GM23338 (cell line): Measurements from ENCODE around the gene ME2. TPM values are rescaled to one million over a fixed set of nuclear protein-coding genes. Genes with fewer than 3 reads are reported as not detected.

Experiments used
- ATAC-seq: fragments of 200-7000 bp; cut with Tn5 transposase; 3 replicates; pipeline ENCODE4 v1.9.1; 2020
- DNase-seq: peaks from one replicate; pipeline ENCODE4 v3.0.0-alpha.2; 2015; ENCODE audit warnings: low spot score
- H2AFZ ChIP-seq: fragments of 200-600 bp; sonication (generic); 2 replicates; pipeline ENCODE4 v1.8.0; 2016; ENCODE audit warnings: antibody characterized with exemption, mild to moderate bottlenecking, moderate library complexity
- H3F3A ChIP-seq: fragments of 200-600 bp; sonication (generic); replicated peaks from 2 replicates; pipeline ENCODE4 v1.8.0; 2017; ENCODE audit warnings: antibody characterized with exemption, mixed run types, low read depth
- H3K27ac ChIP-seq: fragments of 200-600 bp; sonication (generic); 2 replicates; pipeline ENCODE4 v1.6.1; 2016; ENCODE audit warnings: low read depth
- H3K27me3 ChIP-seq: fragments of 200-600 bp; sonication (generic); 2 replicates; pipeline ENCODE4 v1.8.0; 2016; ENCODE audit warnings: mild to moderate bottlenecking, mixed run types, moderate library complexity; ENCODE audit not compliant: insufficient read depth
- H3K36me3 ChIP-seq: fragments of 200-600 bp; sonication (generic); 2 replicates; pipeline ENCODE4 v1.8.0; 2016; ENCODE audit warnings: mild to moderate bottlenecking; ENCODE audit not compliant: insufficient read depth
- H3K4me1 ChIP-seq: fragments of 200-600 bp; sonication (generic); 2 replicates; pipeline ENCODE4 v1.8.0; 2016; ENCODE audit warnings: mild to moderate bottlenecking, moderate library complexity; ENCODE audit not compliant: insufficient read depth
- H3K4me2 ChIP-seq: fragments of 200-600 bp; sonication (generic); 2 replicates; pipeline ENCODE4 v1.7.1; 2017; ENCODE audit warnings: mixed run types
- H3K4me3 ChIP-seq: fragments of 200-600 bp; sonication (generic); 2 replicates; pipeline ENCODE4 v1.6.1; 2016; ENCODE audit warnings: mixed run types
- H3K79me2 ChIP-seq: fragments of 200-600 bp; sonication (generic); replicated peaks from 2 replicates; pipeline ENCODE4 v1.8.0; 2017; ENCODE audit warnings: mild to moderate bottlenecking; ENCODE audit not compliant: insufficient read depth
- H3K9me2 ChIP-seq: fragments of 200-600 bp; sonication (generic); 2 replicates; pipeline ENCODE4 v1.8.0; 2017; ENCODE audit not compliant: insufficient read depth
- H4K20me1 ChIP-seq: fragments of 200-600 bp; sonication (generic); replicated peaks from 2 replicates; pipeline ENCODE4 v1.8.0; 2017; ENCODE audit warnings: mild to moderate bottlenecking; ENCODE audit not compliant: insufficient read depth
- H3K27ac Mint-ChIP-seq: 2 replicates; pipeline ENCODE4 v1.8.0; 2020; ENCODE audit warnings: inconsistent platforms, mild to moderate bottlenecking, moderate library complexity, mixed read lengths
- H3K27me3 Mint-ChIP-seq: 3 replicates; pipeline ENCODE4 v1.8.0; 2022; ENCODE audit warnings: low read depth, mild to moderate bottlenecking, moderate library complexity, mixed read lengths, inconsistent platforms; ENCODE audit not compliant: insufficient read depth, poor library complexity
- H3K36me3 Mint-ChIP-seq: 3 replicates; pipeline ENCODE4 v1.8.0; 2021; ENCODE audit warnings: low read depth, mild to moderate bottlenecking, inconsistent platforms, moderate library complexity, mixed read lengths
- H3K4me1 Mint-ChIP-seq: 3 replicates; pipeline ENCODE4 v1.8.0; 2020; ENCODE audit warnings: mild to moderate bottlenecking, inconsistent platforms, mixed read lengths
- H3K4me3 Mint-ChIP-seq: 3 replicates; pipeline ENCODE4 v1.8.0; 2021; ENCODE audit warnings: moderate library complexity, mild to moderate bottlenecking, inconsistent platforms, mixed read lengths
- H3K9me3 Mint-ChIP-seq: 3 replicates; pipeline ENCODE4 v1.8.0; 2020; ENCODE audit warnings: moderate library complexity, mild to moderate bottlenecking, inconsistent platforms, mixed read lengths
- CREB1 ChIP-seq: fragments of 250-450 bp; sonication (Bioruptor Pico); IDR thresholded peaks from 2 replicates; pipeline ENCODE4 v1.5.0; 2020; ENCODE audit warnings: low read depth, mild to moderate bottlenecking, moderate library complexity
- CTCF ChIP-seq, 2 experiments: fragments of 200-600 bp in 1 of 2; sonication (generic) in 1 of 2; conservative IDR thresholded peaks; 2 replicates each; pipeline versions ENCODE4 v1.5.1 to v1.6.1; 2016 to 2017; ENCODE audit warnings: antibody characterized with exemption in 2 of 2, low read depth in 2 of 2, mild to moderate bottlenecking in 2 of 2, moderate library complexity in 1 of 2
- EZH2 ChIP-seq: fragments of 200-600 bp; sonication (generic); IDR thresholded peaks from one replicate; pipeline ENCODE4 v1.8.0; 2017; ENCODE audit warnings: antibody characterized with exemption, mild to moderate bottlenecking, low read depth; ENCODE audit not compliant: unreplicated experiment
- EZH2phosphoT487 ChIP-seq: fragments of 200-600 bp; sonication (generic); IDR thresholded peaks from one replicate; pipeline ENCODE4 v1.8.1; 2018; ENCODE audit warnings: antibody characterized with exemption; ENCODE audit not compliant: unreplicated experiment
- JUNB ChIP-seq: IDR thresholded peaks from one replicate; pipeline ENCODE4 v1.6.1; 2016; ENCODE audit warnings: antibody characterized with exemption; ENCODE audit not compliant: unreplicated experiment
- NANOG ChIP-seq: IDR thresholded peaks from 2 replicates; pipeline ENCODE4 v1.6.1; 2016; ENCODE audit warnings: antibody characterized with exemption, borderline replicate concordance
- POLR2AphosphoS5 ChIP-seq: IDR thresholded peaks from 2 replicates; pipeline ENCODE4 v1.6.1; 2016; ENCODE audit warnings: antibody characterized with exemption, low read depth
- STAT1 ChIP-seq: IDR thresholded peaks from one replicate; pipeline ENCODE4 v1.6.1; 2016; ENCODE audit warnings: antibody characterized with exemption; ENCODE audit not compliant: unreplicated experiment
- ZNF114 ChIP-seq: fragments of 250-450 bp; sonication (Bioruptor Pico); IDR thresholded peaks from 2 replicates; pipeline ENCODE4 v1.5.0; 2020; ENCODE audit warnings: mild to moderate bottlenecking, moderate library complexity
- ZNF331 ChIP-seq: fragments of 250-450 bp; sonication (Bioruptor Pico); IDR thresholded peaks from 2 replicates; pipeline ENCODE4 v1.5.0; 2020; ENCODE audit warnings: low read depth, mild to moderate bottlenecking, moderate library complexity
- polyA plus RNA-seq: library from polyadenylated mRNA; unstranded; fragments of >200 nt; fragmentation: Nextera tagmentation; extraction: Ambion mirVana; gene quantifications from 2 replicates; pipeline ENCODE4 v1.2.1, GENCODE V29; 2016
- total RNA-seq: library from RNA; depleted of rRNA; stranded (reverse); fragments of >200 nt; shearing (Covaris generic); gene quantifications from 2 replicates; pipeline ENCODE4 v1.2.3, GENCODE V29; 2014
- TF ChIP-seq, protein P1 (sequence below): IDR thresholded peaks from one replicate; pipeline ENCODE4 v1.6.1; 2018; ENCODE audit warnings: antibody characterized with exemption; ENCODE audit not compliant: unreplicated experiment
- TF ChIP-seq, protein P2 (sequence below): IDR thresholded peaks from 2 replicates; pipeline ENCODE4 v1.6.1; 2016; ENCODE audit warnings: antibody characterized with exemption
- TF ChIP-seq, protein P3 (sequence below): fragments of 250-450 bp; sonication (Bioruptor Pico); IDR thresholded peaks from 2 replicates; pipeline ENCODE4 v1.5.0; 2020; ENCODE audit warnings: mild to moderate bottlenecking, moderate library complexity

ME2 gene
- total and polyA plus RNA-seq, 2 experiments from 2014 or later: 61.0 to 102 TPM

- H4K20me1 ChIP-seq: no peaks in the 10 kb centered on the region
- H3K9me2 ChIP-seq: no peaks in the 10 kb centered on the region
- H3F3A ChIP-seq: no peaks in the 10 kb centered on the region
- H3K4me1 ChIP-seq: no peaks in the 10 kb centered on the region
- no peaks in the 10 kb centered on the region for H3K27me3 ChIP-seq
- no peak overlapping the region for H3K27ac Mint-ChIP-seq
- TF ChIP-seq, protein P1, sequence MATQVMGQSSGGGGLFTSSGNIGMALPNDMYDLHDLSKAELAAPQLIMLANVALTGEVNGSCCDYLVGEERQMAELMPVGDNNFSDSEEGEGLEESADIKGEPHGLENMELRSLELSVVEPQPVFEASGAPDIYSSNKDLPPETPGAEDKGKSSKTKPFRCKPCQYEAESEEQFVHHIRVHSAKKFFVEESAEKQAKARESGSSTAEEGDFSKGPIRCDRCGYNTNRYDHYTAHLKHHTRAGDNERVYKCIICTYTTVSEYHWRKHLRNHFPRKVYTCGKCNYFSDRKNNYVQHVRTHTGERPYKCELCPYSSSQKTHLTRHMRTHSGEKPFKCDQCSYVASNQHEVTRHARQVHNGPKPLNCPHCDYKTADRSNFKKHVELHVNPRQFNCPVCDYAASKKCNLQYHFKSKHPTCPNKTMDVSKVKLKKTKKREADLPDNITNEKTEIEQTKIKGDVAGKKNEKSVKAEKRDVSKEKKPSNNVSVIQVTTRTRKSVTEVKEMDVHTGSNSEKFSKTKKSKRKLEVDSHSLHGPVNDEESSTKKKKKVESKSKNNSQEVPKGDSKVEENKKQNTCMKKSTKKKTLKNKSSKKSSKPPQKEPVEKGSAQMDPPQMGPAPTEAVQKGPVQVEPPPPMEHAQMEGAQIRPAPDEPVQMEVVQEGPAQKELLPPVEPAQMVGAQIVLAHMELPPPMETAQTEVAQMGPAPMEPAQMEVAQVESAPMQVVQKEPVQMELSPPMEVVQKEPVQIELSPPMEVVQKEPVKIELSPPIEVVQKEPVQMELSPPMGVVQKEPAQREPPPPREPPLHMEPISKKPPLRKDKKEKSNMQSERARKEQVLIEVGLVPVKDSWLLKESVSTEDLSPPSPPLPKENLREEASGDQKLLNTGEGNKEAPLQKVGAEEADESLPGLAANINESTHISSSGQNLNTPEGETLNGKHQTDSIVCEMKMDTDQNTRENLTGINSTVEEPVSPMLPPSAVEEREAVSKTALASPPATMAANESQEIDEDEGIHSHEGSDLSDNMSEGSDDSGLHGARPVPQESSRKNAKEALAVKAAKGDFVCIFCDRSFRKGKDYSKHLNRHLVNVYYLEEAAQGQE: no peak
- TF ChIP-seq CREB1 (no peak), STAT1 (no peak), JUNB (no peak), EZH2 (no peak), NANOG (no peak), EZH2phosphoT487 (no peak), ZNF331 (no peak), POLR2AphosphoS5 (no peak), CTCF (conservative IDR thresholded peaks at IDR 0.05; ENCODE audit: low read depth in 2 of 2) (no peak), ZNF114 (CRISPR knock-in tag) (no peak)
- TF ChIP-seq, protein P2, sequence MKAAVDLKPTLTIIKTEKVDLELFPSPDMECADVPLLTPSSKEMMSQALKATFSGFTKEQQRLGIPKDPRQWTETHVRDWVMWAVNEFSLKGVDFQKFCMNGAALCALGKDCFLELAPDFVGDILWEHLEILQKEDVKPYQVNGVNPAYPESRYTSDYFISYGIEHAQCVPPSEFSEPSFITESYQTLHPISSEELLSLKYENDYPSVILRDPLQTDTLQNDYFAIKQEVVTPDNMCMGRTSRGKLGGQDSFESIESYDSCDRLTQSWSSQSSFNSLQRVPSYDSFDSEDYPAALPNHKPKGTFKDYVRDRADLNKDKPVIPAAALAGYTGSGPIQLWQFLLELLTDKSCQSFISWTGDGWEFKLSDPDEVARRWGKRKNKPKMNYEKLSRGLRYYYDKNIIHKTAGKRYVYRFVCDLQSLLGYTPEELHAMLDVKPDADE: no peak
- TF ChIP-seq, protein P3, sequence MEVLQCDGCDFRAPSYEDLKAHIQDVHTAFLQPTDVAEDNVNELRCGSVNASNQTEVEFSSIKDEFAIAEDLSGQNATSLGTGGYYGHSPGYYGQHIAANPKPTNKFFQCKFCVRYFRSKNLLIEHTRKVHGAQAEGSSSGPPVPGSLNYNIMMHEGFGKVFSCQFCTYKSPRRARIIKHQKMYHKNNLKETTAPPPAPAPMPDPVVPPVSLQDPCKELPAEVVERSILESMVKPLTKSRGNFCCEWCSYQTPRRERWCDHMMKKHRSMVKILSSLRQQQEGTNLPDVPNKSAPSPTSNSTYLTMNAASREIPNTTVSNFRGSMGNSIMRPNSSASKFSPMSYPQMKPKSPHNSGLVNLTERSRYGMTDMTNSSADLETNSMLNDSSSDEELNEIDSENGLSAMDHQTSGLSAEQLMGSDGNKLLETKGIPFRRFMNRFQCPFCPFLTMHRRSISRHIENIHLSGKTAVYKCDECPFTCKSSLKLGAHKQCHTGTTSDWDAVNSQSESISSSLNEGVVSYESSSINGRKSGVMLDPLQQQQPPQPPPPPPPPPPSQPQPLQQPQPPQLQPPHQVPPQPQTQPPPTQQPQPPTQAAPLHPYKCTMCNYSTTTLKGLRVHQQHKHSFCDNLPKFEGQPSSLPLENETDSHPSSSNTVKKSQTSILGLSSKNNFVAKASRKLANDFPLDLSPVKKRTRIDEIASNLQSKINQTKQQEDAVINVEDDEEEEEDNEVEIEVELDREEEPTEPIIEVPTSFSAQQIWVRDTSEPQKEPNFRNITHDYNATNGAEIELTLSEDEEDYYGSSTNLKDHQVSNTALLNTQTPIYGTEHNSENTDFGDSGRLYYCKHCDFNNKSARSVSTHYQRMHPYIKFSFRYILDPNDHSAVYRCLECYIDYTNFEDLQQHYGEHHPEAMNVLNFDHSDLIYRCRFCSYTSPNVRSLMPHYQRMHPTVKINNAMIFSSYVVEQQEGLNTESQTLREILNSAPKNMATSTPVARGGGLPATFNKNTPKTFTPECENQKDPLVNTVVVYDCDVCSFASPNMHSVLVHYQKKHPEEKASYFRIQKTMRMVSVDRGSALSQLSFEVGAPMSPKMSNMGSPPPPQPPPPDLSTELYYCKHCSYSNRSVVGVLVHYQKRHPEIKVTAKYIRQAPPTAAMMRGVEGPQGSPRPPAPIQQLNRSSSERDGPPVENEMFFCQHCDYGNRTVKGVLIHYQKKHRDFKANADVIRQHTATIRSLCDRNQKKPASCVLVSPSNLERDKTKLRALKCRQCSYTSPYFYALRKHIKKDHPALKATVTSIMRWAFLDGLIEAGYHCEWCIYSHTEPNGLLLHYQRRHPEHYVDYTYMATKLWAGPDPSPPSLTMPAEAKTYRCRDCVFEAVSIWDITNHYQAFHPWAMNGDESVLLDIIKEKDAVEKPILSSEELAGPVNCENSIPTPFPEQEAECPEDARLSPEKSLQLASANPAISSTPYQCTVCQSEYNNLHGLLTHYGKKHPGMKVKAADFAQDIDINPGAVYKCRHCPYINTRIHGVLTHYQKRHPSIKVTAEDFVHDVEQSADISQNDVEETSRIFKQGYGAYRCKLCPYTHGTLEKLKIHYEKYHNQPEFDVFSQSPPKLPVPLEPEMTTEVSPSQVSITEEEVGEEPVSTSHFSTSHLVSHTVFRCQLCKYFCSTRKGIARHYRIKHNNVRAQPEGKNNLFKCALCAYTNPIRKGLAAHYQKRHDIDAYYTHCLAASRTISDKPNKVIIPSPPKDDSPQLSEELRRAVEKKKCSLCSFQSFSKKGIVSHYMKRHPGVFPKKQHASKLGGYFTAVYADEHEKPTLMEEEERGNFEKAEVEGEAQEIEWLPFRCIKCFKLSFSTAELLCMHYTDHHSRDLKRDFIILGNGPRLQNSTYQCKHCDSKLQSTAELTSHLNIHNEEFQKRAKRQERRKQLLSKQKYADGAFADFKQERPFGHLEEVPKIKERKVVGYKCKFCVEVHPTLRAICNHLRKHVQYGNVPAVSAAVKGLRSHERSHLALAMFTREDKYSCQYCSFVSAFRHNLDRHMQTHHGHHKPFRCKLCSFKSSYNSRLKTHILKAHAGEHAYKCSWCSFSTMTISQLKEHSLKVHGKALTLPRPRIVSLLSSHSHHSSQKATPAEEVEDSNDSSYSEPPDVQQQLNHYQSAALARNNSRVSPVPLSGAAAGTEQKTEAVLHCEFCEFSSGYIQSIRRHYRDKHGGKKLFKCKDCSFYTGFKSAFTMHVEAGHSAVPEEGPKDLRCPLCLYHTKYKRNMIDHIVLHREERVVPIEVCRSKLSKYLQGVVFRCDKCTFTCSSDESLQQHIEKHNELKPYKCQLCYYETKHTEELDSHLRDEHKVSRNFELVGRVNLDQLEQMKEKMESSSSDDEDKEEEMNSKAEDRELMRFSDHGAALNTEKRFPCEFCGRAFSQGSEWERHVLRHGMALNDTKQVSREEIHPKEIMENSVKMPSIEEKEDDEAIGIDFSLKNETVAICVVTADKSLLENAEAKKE (CRISPR knock-in tag): no peak
- no peaks in the 10 kb centered on the region for H3K79me2 ChIP-seq
- H3K36me3 ChIP-seq: peaks cover 32% of the 10 kb centered on the region
- no peaks in the 10 kb centered on the region for H3K4me1 Mint-ChIP-seq
- H3K27ac ChIP-seq: no peak overlapping the region
- ATAC-seq (no peak), DNase-seq (no peak)
- H3K9me3 Mint-ChIP-seq: peaks cover 13% of the 10 kb centered on the region
- no peak overlapping the region for H3K4me2 ChIP-seq
- H3K27me3 Mint-ChIP-seq: no peaks in the 10 kb centered on the region
- no peak overlapping the region for H3K4me3 ChIP-seq
- H2AFZ ChIP-seq: no peak overlapping the region
- no peak overlapping the region for H3K4me3 Mint-ChIP-seq
- peaks cover 63% of the 10 kb centered on the region for H3K36me3 Mint-ChIP-seq
Measured at GRCh38 chr18:50928551-50928950, 49.6 kb downstream of the ME2 start.
